ENCODE data around the gene C4B.
"Not testable (repeated sequence)": the region's sequence is repeated elsewhere in the genome, so short reads cannot be mapped to it uniquely, and the experiment has no call there.

The C4B gene

DNA sequence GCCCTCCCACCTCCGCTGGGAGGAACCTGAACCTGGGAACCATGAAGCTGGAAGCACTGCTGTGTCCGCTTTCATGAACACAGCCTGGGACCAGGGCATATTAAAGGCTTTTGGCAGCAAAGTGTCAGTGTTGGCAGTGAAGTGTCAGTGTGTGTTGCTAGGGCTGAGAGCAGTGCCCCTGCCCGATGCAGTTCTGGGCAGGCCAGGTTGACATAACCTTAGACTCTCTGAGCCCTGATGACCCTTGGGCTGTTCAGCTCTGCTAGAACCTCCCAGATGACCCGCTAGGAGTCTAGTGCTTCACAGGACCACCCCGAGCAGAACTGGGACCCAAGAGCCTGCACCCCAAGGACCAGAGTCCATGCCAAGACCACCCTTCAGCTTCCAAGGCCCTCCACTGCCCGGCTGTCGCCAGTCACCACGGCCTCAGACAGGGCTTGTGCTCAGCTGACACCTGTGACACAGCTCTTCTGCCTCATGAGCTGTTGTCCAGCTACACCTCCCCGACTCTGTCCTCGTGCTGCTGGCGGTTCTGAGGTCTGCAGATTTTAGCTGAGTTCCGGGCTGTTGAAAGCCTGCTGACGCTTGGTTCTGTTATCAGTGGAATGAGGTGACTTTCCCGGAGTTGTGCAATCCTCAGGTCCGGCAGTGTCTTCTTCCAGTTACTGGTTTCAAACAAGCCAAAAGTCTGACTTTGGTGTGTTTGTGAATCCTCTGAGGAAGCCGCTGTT, 20.9 kb downstream of the C4B start:
- DNase-seq (ENCODE audit: low read depth, low spot score), result not testable (repeated sequence)

DNA sequence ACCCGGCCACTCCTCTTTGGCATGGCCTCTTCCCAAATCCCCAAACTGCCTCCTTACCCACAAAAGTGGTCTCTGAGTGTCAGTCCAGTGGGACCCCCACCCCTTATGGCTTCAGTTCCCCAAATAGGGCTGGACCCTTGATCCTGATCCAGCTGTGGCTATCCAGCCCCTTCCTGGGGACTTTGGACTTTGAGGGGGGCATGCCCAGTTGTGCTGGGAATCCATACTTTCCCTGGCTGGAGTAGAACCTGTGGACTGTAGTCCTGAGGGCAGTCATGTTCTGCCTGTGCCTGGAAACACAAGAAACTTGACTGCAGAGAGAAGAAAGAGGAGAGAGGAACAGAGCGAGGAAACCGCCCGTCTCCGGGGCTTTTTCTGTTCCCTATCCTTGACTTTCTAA, 22.5 kb downstream of the C4B start:
- DNase-seq (ENCODE audit: low read depth, low spot score), result not testable (repeated sequence)

DNA sequence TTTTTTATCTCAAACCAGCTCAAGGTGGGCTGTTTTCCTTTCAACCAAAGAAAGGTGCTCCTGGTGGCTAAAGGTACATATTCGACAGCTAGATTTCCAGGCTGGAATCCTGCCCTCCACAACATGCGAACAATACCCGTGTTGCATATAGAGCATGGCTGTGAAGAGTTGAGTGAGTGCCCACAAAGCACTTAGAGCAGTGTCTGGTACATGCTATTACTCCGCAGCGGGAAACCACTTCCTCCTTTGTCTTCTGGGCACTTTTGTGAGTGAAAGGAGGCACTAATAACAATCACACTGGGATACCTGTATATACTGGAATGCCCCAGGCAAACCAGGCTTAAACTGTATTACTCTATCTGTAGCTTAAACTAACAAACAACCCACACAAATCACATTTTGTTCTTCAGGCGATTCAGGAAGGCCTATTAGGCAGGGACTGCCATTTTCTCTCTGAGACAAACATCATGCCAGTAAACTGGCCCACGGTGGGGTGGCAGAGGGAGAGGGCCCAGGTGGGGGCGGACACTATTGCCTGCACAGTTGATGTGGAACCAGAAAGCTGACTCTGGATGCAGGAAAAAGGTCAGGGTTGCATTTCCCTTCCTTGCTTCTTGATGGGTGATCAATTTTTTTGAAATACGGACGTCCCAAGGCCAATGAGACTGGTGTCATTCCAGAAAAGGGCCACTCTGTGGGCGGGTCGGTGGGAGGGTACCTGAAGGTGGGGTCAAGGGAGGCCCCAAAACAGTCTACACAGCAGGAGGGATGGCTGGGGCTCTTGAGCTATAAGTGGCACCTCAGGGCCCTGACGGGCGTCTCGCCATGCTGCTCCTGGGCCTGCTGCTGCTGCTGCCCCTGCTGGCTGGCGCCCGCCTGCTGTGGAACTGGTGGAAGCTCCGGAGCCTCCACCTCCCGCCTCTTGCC, 23.3 kb downstream of the C4B start, which contains the start of gene CYP21A2:
Gene CYP21A2, plus strand, starts transcription at position 818 of the 927 bp plus-strand sequence. Its CDS starts 8 bp downstream, at position 826.
- DNase-seq (ENCODE audit: low read depth, low spot score), result not testable (repeated sequence)

DNA sequence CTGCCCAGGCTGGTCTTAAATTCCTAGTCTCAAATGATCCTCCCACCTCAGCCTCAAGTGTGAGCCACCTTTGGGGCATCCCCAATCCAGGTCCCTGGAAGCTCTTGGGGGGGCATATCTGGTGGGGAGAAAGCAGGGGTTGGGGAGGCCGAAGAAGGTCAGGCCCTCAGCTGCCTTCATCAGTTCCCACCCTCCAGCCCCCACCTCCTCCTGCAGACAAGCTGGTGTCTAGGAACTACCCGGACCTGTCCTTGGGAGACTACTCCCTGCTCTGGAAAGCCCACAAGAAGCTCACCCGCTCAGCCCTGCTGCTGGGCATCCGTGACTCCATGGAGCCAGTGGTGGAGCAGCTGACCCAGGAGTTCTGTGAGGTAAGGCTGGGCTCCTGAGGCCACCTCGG, 24.3 kb downstream of the C4B start:
- not testable (repeated sequence) for DNase-seq (ENCODE audit: low read depth, low spot score)

DNA sequence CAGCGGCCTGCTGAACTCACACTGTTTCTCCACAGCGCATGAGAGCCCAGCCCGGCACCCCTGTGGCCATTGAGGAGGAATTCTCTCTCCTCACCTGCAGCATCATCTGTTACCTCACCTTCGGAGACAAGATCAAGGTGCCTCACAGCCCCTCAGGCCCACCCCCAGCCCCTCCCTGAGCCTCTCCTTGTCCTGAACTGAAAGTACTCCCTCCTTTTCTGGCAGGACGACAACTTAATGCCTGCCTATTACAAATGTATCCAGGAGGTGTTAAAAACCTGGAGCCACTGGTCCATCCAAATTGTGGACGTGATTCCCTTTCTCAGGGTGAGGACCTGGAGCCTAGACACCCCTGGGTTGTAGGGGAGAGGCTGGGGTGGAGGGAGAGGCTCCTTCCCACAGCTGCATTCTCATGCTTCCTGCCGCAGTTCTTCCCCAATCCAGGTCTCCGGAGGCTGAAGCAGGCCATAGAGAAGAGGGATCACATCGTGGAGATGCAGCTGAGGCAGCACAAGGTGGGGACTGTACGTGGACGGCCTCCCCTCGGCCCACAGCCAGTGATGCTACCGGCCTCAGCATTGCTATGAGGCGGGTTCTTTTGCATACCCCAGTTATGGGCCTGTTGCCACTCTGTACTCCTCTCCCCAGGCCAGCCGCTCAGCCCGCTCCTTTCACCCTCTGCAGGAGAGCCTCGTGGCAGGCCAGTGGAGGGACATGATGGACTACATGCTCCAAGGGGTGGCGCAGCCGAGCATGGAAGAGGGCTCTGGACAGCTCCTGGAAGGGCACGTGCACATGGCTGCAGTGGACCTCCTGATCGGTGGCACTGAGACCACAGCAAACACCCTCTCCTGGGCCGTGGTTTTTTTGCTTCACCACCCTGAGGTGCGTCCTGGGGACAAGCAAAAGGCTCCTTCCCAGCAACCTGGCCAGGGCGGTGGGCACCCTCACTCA, 25.0 kb downstream of the C4B start:
- DNase-seq (ENCODE audit: low read depth, low spot score), result not testable (repeated sequence)

DNA sequence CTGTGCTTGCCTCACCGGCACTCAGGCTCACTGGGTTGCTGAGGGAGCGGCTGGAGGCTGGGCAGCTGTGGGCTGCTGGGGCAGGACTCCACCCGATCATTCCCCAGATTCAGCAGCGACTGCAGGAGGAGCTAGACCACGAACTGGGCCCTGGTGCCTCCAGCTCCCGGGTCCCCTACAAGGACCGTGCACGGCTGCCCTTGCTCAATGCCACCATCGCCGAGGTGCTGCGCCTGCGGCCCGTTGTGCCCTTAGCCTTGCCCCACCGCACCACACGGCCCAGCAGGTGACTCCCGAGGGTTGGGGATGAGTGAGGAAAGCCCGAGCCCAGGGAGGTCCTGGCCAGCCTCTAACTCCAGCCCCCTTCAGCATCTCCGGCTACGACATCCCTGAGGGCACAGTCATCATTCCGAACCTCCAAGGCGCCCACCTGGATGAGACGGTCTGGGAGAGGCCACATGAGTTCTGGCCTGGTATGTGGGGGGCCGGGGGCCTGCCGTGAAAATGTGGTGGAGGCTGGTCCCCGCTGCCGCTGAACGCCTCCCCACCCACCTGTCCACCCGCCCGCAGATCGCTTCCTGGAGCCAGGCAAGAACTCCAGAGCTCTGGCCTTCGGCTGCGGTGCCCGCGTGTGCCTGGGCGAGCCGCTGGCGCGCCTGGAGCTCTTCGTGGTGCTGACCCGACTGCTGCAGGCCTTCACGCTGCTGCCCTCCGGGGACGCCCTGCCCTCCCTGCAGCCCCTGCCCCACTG, 25.9 kb downstream of the C4B start:
- not testable (repeated sequence) for DNase-seq (ENCODE audit: low read depth, low spot score)

DNA sequence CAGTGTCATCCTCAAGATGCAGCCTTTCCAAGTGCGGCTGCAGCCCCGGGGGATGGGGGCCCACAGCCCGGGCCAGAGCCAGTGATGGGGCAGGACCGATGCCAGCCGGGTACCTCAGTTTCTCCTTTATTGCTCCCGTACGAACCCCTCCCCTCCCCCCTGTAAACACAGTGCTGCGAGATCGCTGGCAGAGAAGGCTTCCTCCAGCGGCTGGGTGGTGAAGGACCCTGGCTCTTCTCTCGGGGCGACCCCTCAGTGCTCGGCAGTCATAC, 26.4 kb downstream of the C4B start:
- DNase-seq (ENCODE audit: low read depth, low spot score), result not testable (repeated sequence)

DNA sequence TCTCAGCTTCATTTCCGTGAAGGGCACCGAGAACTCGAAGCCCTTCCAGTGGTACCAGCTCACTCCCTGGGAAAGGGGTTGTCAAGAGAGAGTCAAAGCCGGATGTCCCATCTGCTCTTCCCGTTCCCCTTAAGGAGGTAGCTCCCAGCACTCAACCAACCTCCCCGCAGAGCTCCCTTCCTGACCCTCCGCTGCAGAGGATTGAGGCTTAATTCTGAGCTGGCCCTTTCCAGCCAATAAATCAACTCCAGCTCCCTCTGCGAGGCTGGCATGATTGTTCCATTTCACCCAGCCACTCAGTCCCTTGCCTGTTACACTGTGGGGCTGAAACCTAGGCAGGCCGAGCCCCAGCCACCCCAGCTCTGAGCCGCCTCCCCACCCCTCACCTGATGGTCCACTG, 26.8 kb downstream of the C4B start:
- not testable (repeated sequence) for DNase-seq (ENCODE audit: low read depth, low spot score)

DNA sequence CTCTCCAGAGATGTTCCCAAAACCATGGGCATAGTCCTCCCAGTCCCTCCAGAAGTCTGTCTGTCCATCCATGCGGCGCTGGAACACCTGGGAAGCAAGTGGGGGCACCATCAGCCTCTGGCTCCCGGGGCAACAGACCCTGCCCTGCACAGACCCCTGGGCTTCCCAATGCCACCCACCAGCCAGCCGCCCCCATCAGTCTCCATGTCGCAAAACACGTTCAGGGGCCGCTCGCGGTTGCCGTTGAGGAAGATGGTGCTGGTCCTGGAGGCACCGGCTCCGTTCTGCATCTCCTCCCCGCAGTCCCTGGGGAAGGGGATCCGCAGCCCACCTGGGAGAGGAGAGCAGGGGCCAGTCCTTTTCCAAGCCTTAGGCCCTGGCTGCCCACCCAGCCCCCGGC, 27.7 kb downstream of the C4B start:
- not testable (repeated sequence) for DNase-seq (ENCODE audit: low read depth, low spot score)

DNA sequence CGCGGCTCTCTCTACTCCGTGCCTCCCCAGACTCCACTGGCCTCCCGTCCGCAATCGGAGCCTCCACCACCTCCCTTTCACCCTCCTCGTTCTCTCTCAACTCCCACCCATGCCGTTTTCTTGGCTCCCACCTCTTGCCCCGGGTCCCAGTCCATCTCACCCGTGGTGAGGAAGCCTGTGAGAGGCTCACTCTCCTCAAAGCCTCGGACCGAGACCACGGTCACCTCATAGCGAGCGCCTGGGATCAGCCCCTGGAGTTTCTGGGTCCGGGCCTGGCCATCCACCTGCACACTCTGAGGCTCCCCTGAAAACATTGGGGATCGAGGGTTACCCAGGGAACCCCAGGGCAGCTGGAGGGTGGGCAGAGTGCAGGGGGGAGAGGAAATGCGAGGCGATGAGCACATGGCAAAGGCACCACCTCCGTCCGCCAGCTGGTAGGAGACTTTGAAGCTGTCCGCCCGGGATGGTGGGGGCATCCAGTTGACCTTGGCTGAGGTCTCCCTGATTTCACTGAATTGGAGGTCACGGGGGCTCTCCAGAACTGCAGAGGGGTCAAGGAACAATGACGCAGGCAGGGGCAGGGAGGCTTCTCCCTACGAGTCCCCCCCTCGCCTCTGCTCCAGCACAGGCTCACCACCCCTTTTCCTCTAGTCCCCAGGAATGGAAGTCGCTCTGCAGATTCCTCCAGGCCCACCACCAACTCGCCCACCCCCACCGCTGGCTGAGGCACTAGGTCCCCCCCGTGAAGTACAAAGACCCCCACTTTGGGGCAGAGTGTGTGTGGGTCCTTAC, 29.2 kb downstream of the C4B start:
- DNase-seq (ENCODE audit: low read depth, low spot score), result not testable (repeated sequence)

DNA sequence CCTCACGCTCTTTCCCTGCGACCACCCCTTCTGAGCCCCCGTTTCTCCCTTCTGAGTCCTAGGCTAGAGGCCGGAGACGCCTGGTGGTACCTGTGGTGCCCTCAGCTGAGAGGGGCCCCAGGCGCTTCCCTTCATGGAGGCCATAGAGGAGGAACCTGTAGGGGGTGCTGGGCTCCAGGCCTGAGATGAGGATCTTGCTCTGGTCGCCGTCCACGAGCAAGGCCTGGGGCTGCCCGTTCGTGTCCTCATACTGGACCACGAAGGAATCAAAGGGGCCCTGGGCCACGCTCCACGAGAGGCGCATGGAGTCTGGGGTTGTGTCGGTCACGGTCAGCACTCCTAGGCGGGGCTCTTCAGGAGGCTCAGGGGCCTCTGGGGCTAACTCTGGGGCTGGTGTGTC, 30.3 kb downstream of the C4B start:
- DNase-seq (ENCODE audit: low read depth, low spot score), result not testable (repeated sequence)

DNA sequence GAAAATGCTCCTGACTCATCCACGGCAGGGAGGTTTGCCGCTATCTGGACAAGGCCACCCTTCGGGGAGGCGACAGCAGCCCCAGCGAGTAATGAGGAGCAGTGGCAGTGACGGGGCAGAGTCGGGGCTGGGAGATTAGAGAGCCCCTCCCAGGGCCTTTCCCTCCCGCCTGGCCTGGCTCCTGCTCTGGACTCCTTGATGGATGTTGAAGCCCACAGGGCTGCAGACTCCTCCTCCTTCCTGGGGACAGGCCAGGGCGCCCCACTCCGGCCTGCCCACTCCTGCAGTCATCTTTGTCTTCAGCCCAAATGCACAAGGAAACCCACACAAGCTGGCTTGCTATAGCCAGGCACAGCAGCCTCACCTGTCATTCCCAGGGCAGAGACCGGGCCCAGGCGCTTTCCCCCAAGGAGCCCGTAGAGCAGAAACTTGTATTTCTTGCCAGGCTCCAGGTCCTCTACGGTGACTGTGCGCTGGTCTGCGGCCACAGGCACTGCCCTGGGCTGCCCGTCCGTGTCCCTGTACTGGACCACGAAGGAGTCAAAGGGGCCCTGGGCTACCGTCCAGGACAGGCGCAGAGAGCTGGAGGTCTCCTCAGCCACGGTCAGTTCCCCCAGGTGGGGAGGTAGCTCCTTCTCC, 31.3 kb downstream of the C4B start:
- DNase-seq (ENCODE audit: low read depth, low spot score), result no peak

DNA sequence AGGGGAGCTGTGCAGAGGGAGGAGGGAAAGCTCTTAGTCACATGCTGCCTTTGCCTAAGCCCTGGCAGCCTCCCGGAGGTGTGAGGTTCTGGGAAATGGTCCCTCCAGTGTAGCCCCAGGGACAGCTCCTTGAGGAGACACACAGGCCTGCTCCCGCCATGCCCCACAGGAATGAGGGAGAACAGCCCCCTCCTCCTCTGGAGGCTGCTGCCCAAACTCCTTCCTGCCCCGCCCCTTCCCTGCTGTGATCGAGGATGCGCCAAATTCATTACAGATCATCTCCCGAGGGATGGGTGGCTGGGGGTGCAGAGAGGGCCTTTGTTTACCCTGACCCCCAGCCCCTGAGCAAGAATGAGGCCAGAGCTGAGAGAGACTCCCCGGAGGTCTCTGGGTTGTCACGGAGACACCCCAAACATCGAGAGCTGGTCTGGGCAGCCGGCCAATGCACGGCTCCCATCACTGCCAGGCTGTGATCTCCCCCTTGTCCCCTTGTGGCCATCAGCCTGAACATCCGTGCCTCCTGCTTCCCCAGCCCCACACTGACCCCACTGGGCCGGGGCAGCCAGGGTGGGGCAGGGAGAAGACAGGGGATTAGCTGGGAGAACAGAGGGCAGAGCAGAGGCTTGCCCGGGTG, 32.0 kb downstream of the C4B start:
- peak; percentile 41 for DNase-seq (ENCODE audit: low read depth, low spot score)

DNA sequence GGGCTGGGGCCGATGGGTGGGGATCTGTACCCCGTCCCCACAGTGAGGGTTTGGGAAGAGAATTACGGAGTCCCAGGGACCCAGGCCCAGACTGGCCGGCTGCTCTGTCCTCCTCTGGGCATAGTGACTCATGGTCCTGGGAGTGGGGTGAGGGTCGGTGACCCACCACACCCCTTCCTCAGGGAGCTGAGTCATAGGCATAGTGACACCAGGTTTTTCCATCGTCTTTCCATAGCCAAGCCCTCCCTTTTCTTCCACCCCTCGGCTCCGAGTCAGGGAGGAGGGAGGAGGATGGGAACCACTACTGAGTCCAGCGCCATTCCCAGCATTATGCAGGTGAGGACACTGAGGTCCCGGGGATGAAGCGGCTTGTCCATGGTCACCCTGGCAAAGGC, 32.5 kb downstream of the C4B start:
- DNase-seq (ENCODE audit: low read depth, low spot score), result peak; percentile 40

DNA sequence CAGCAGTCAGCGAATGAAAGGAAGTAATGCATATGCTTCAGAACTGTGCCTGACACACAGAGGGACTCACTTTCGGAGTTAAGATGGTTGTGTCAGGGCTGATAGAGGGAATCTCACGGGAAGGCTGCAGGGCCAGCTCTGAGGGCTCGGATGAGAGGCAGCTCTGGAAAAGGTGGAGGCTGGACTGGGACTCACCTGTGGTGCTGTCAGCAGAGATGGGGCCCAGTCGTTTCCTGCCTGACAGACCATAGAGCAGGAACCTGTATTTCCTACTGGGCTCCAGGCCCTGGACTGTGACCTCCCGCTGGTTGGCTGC, 32.9 kb downstream of the C4B start:
- DNase-seq (ENCODE audit: low read depth, low spot score), result no peak

DNA sequence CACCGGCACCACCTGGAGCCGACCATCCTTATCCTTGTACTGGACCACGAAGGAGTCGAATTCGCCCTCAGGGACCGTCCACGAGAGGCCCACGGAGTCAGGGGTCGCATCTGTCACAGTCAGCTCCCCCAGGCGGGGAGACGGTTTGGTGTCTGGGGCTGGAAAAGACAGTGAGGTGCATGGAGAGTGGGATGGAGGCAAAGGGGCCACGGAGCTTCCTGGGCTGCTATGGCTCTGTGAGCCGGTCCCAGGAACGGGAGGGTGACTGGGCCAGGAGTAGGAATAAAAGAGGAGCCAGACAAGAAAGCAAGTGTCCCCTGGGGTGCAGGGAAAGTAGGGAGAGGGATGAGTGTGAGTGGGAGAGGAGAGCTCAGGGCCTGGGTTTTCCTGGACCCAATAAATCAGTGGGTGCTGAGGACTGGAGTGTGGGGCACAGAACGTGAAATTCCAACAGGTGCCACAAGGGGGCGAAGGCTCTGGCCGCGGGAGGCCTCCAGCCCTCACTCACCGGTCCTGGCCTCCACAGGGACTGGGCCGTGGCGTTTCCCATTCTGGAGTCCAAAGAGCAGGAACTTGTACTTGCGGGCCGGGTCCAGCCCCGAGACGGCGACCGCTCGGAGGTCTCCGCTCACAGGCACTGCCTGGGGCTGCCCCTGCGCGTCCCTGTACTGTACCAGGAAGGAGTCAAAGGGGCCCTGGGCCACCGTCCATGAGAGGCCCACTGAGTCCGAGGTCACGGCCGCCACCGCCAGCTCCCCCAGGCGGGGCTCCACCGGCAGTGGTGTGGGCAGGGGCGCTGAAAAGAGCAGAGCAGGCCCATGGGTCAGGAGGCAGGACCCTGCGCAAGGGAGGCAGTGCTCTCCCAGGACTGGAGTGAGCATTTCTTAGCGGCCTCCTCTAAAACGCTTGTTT, 33.5 kb downstream of the C4B start:
- DNase-seq (ENCODE audit: low read depth, low spot score), result peak; percentile 75

DNA sequence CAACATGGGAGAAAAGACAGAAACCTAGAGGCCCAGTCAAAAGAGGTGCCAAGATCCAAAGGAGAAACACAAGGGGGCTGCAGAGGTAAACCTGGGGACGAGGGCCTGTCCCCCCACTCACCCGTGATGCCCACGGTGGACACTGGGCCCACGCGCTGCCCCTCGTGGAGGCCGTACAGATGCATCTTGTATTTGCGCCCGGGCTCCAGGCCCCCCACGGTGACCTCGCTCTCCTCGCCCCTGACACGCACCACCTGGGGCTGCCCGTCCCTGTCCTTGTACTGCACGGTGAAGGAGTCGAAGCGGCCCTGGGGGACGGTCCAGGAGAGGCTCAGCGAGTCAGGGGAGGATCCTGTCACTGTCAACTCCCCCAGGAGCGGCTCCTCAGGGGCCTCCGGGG, 34.6 kb downstream of the C4B start:
- not testable (repeated sequence) for DNase-seq (ENCODE audit: low read depth, low spot score)

DNA sequence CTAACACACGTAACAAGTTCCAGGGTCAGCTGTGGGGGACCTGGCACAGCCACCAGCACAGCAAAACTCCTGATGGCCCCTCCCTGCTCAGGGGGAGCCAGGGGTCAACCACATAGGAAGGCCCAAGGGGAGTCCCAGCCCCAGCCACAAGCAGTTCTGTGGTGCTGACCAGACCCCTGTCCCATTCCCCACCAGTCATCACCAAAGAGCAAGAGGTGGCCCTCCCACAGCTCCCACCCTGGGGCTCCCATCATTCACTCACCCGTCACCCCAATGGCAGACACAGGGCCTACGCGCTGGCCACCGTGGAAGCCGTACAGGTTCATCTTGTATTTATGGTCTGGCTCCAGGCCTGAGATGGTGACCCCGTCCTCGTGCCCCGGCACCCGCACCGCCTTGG, 35.1 kb downstream of the C4B start:
- DNase-seq (ENCODE audit: low read depth, low spot score), result not testable (repeated sequence)

Measured in astrocyte of the hippocampus (primary cell).